H1 (cell line): ENCODE results near the gene BARX2. TPM values are rescaled to one million over a fixed set of nuclear protein-coding genes. Genes with fewer than 3 reads are reported as not detected.

Experiments
- CBX8 ChIP-seq: fragments of 300-800, 300-1000 bp; sonication (generic); IDR thresholded peaks from 2 replicates; pipeline ENCODE4 v1.7.1; 2016; ENCODE audit warnings: low read depth, low read length, borderline replicate concordance
- MAX ChIP-seq: IDR thresholded peaks from 2 replicates; pipeline ENCODE4 v1.6.1; 2012; ENCODE audit warnings: inconsistent platforms
- PHF8 ChIP-seq: fragments of 200-600 bp; sonication (generic); conservative IDR thresholded peaks from 2 replicates; pipeline ENCODE4 v1.7.1; 2012; ENCODE audit warnings: low read depth, mild to moderate bottlenecking, inconsistent platforms, low read length, moderate library complexity
- polyA plus RNA-seq, 7 experiments: library from polyadenylated mRNA; depleted of rRNA in 3 of 7; stranded (reverse) in 5 of 7; unstranded in 2 of 7; fragments of >200 nt in 5 of 7; fragments of 200-250 nt in 2 of 7; gene quantifications; 1 replicate in 5 of 7; 2 replicates in 1 of 7; 4 replicates in 1 of 7; pipeline versions ENCODE4 v1.2.1 to v1.2.3, GENCODE V29; 2011 to 2013; ENCODE audit warnings: missing spikeins in 2 of 7, mixed read lengths in 2 of 7
- total RNA-seq: library from RNA; stranded (reverse); fragmentation: NEBNext Ultra II Directional; extraction: Animal tissue kit (Norgen Biotek cat#: 25700); gene quantifications from 2 replicates; pipeline ENCODE4 v1.2.1, GENCODE V29; 2021

BARX2 gene
- total and polyA plus RNA-seq, 2 of the 8 experiments (the other 6 are each of a cell fraction or from before 2014, with no cell fraction given), result not detected

- TF ChIP-seq PHF8 (no peak), CBX8 (no peak), MAX (no peak)
Observed at GRCh38 chr11:129493746-129494145, 118.1 kb downstream of the BARX2 start (continued).

Other genes with a start within 250 kb of the BARX2 start
- 30.0 and 30.1 TPM in 2 replicates for gene ARHGAP32, start 183.5 kb upstream of the BARX2 start, total RNA-seq
- gene ARHGAP32, start 183.5 kb upstream of the BARX2 start, polyA plus RNA-seq (2011; rRNA removed), result 12.5 and 13.7 TPM in 2 replicates